Kidney (tissue), 14 donors: ENCODE measurements around the gene LMAN1. TPM values are rescaled to one million over a fixed set of nuclear protein-coding genes. Genes with fewer than 3 reads are reported as not detected.

Source experiments
- DNase-seq, 5 donors: peaks; one replicate each; pipeline ENCODE4 v3.0.0-alpha.2; 2013 to 2020
- FAIRE-seq: peaks from 2 replicates; lab custom pipeline; 2012; peaks lifted over from hg19 to GRCh38; lab: Jason Lieb, UNC
- H3K27ac ChIP-seq, 2 donors: one replicate each; pipeline ENCODE4 v1.7.0; 2013; ENCODE audit warnings: low read depth in 2 of 2, low read length in 2 of 2, inconsistent platforms in 1 of 2
- H3K27me3 ChIP-seq: one replicate; pipeline ENCODE4 v1.7.1; 2013; ENCODE audit warnings: low read length, inconsistent platforms; ENCODE audit not compliant: control insufficient read depth, insufficient read depth
- H3K36me3 ChIP-seq, 3 donors: one replicate each; pipeline versions ENCODE4 v1.7.0 to v1.7.1; 2013; ENCODE audit warnings: low read length in 3 of 3, control low read depth in 1 of 3, inconsistent platforms in 1 of 3; ENCODE audit not compliant: insufficient read depth in 3 of 3, control insufficient read depth in 2 of 3
- H3K4me1 ChIP-seq, 3 donors: one replicate each; pipeline versions ENCODE4 v1.7.0 to v1.7.1; 2013; ENCODE audit warnings: low read length in 3 of 3, inconsistent platforms in 1 of 3, low read depth in 1 of 3; ENCODE audit not compliant: control insufficient read depth in 2 of 3, insufficient read depth in 2 of 3
- H3K4me3 ChIP-seq, 3 donors: one replicate each; pipeline versions ENCODE4 v1.7.0 to v1.8.1; 2013; ENCODE audit warnings: low read length in 3 of 3, control low read depth in 1 of 3, inconsistent platforms in 1 of 3
- H3K9ac ChIP-seq, 3 donors: one replicate each; pipeline versions ENCODE4 v1.7.0 to v1.7.1; 2013; ENCODE audit warnings: low read length in 3 of 3, control low read depth in 1 of 3, inconsistent platforms in 1 of 3
- H3K9me3 ChIP-seq, 3 donors: one replicate each; pipeline versions ENCODE4 v1.7.0 to v1.7.1; 2013; ENCODE audit warnings: low read length in 3 of 3, control low read depth in 1 of 3, inconsistent platforms in 1 of 3; ENCODE audit not compliant: control insufficient read depth in 2 of 3, insufficient read depth in 1 of 3
- CTCF ChIP-seq: IDR thresholded peaks from 3 replicates; pipeline ENCODE4 v1.5.1; 2012; ENCODE audit warnings: mild to moderate bottlenecking, moderate library complexity, borderline replicate concordance; ENCODE audit not compliant: insufficient read depth; ENCODE audit errors: extremely low read depth
- intact Hi-C: fragments of 100-400 bp; cut with DNase I; formaldehyde crosslinking; loops from one replicate; pipeline ENCODE4 v1.11.1; 2022
- polyA plus RNA-seq: library from polyadenylated mRNA; stranded (reverse); fragments of 350-450 nt; fragmentation: Illumina TruSeq; extraction: RNeasy Lipid Tissue Mini Kit (QIAGEN cat#74804); gene quantifications from one replicate; pipeline ENCODE4 v1.2.3, GENCODE V29; 2014; ENCODE audit warnings: low read depth, low replicate concordance; ENCODE audit not compliant: insufficient read depth
- total RNA-seq: library from RNA; stranded (reverse); fragmentation: NEBNext Ultra II Directional; extraction: Animal tissue kit (Norgen Biotek cat#: 25700); gene quantifications from one replicate; pipeline ENCODE4 v1.2.1, GENCODE V29; 2021
- donor health status: control.
- donor health status: control.
- donor health status: control.
- donor health status: control.
- donor health status: control.
- donor health status: DM: yes; HTN: yes; CAD: no.
- donor health status: Normal renal cell carcinoma (clear cell type).

The LMAN1 gene
- total and polyA plus RNA-seq, 2 donors from 2014 or later: 31.6 to 78.8 TPM

GRCh38 chr18:59286341-59286740, 72.7 kb downstream of the LMAN1 start:
- intact Hi-C loops: no loop called here
- Histone ChIP-seq H3K27ac (no peak overlapping the region), H3K9me3 (no peaks in the 10 kb centered on the region), H3K4me3 (no peak overlapping the region), H3K36me3 (no peaks in the 10 kb centered on the region), H3K27me3 (peaks cover 33% of the 10 kb centered on the region), H3K4me1 (no peaks in the 10 kb centered on the region), H3K9ac (no peak overlapping the region)
- DNase-seq (no peak), FAIRE-seq (no peak)
- no peak for TF ChIP-seq CTCF

- intact Hi-C loops: no loop called here
- no peak for FAIRE-seq
- H3K4me1 ChIP-seq: no peaks in the 10 kb centered on the region
- no peaks in the 10 kb centered on the region for H3K9me3 ChIP-seq
- no peak overlapping the region for H3K27ac ChIP-seq
- H3K27me3 ChIP-seq: peaks cover 49% of the 10 kb centered on the region
- TF ChIP-seq CTCF: no peak
- DNase-seq: no peak
- no peaks in the 10 kb centered on the region for H3K36me3 ChIP-seq
- H3K4me3 ChIP-seq: no peak overlapping the region
- H3K9ac ChIP-seq: no peak overlapping the region
These were observed 76.7 kb downstream of the LMAN1 start for GRCh38 chr18:59282341-59282740.

- no peak overlapping the region for H3K9ac ChIP-seq
- no peak for FAIRE-seq
- intact Hi-C loops: no loop called here
- no peak for TF ChIP-seq CTCF
- H3K9me3 ChIP-seq: no peaks in the 10 kb centered on the region
- H3K4me1 ChIP-seq: no peaks in the 10 kb centered on the region
- H3K27ac ChIP-seq: no peak overlapping the region
- peaks cover 59% of the 10 kb centered on the region for H3K27me3 ChIP-seq
- no peak for DNase-seq
- no peaks in the 10 kb centered on the region for H3K36me3 ChIP-seq
- no peak overlapping the region for H3K4me3 ChIP-seq
These were observed 79.3 kb downstream of the LMAN1 start for GRCh38 chr18:59279722-59280121.

GRCh38 chr18:59279193-59279592, 79.9 kb downstream of the LMAN1 start:
- FAIRE-seq (no peak), DNase-seq (no peak)
- intact Hi-C loops: no loop called here
- no peak overlapping the region for H3K27ac ChIP-seq
- peaks cover 61% of the 10 kb centered on the region for H3K27me3 ChIP-seq
- no peak for TF ChIP-seq CTCF
- no peaks in the 10 kb centered on the region for H3K9me3 ChIP-seq
- H3K36me3 ChIP-seq: no peaks in the 10 kb centered on the region
- no peak overlapping the region for H3K4me3 ChIP-seq
- H3K4me1 ChIP-seq: no peaks in the 10 kb centered on the region
- no peak overlapping the region for H3K9ac ChIP-seq
